ENCODE measurements around the gene TOLLIP.
"Not testable (repeated sequence)": the region's sequence is repeated elsewhere in the genome, so short reads cannot be mapped to it uniquely, and the experiment has no call there.

Gene TOLLIP

DNA sequence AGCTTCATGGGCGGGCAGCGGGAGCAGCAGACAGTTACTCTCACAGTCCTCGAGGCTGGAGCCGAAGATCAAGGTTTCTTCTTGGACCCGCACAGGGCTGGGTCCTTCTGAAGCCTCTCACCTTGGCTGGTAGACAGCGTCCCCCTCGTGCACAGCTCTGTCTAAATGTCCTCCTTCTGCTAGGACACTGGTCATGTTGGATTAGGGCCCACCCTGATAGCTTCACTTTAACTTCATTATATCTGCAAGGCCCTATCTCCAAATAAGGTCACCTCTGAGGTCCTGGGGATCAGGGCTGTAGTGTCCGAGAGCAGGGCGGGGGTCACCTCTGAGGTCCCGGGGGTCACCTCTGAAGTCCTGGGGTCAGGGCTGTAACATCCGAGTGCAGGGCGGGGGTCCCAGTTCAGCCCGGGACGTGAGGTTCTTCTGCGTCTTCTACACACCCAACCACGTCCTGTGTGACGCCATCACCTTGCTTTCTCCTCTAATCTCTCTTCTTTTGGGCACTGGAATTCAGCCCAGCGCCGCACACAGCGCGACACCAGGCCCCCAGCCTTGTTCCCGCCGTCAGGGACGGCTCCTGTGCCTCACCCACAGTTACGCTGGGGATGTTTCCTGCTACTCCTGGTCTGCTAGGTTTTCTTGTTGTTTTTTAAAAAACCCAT is 34.1 kb upstream of the TOLLIP start:
- DNase-seq = no peak

DNA sequence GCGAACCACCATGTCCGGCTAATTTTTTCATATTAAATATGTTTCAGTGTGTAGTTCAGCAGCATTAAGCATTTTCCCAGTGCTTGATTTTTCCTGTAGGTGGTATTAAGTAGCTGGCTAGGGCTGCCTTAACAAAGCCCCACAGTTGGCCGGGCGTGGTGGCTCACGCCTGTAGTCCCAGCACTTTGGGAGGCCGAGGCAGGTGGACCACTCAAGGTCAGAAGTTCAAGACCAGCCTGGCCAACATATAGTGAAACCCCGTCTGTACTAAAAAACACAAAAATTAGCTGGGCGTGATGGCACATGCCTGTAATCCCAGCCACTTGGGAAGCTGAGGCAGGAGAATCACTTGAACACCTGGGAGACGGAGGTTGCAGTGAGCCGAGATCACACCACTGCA is 33.5 kb upstream of the TOLLIP start:
- DNase-seq = no peak

DNA sequence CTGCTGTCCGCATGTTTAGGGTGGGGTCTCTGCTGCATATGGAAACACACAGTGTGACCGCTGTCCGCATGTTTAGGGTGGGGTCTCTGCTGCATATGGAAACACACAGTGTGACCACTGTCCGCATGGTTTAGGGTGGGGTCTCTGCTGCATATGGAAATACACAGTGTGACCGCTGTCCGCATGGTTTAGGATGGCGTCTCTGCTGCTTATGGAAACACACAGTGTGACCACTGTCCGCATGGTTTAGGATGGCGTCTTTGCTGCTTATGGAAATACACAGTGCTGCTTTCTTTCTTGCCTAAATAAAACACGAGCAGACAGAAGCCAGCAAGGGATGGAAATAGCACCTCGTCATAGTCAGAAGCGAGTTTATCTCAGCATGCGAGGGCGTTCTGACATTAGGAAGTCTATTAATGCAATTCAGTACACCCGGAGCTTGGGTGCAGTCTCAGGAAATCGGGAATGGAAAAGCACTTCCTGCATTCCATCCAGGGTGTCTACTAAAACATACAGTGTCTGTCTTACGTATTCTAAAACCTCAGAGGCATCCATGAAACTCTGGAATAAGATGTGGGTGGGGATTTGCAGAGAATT is 32.6 kb upstream of the TOLLIP start:
- no peak for DNase-seq

DNA sequence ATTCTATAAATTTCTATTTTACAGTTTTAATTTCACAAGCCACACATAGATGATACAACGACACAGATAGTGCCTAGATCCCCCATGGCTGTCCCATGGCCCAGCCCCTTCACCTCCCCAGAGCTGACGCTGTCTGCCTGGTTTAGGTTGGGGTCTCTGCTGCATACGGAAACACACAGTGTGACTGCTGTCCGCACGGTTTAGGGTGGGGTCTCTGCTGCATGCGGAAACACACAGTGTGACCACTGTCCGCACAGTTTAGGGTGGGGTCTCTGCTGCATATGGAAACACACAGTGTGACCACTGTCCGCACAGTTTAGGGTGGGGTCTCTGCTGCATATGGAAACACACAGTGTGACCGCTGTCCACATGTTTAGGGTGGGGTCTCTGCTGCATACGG is 31.8 kb upstream of the TOLLIP start:
- DNase-seq = not testable (repeated sequence)

DNA sequence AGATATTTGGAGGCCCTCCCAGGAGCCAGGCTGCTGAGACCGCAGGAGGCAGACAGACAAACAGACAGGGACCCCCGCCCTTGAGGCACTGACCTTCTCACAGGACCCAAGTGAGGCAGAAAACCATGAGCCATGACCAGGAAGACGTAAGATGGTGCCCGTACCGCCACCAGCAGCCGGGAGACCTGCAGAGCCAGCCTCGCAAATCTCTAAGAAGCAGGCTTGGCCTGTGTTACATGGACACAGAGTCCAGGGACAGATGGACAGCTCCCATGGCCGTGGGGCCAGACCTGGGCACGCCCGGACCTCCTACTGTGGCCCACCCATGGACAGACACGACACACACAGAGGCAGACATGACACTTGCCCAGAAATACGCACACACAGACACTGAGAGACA is 30.7 kb upstream of the TOLLIP start:
- DNase-seq = no peak

DNA sequence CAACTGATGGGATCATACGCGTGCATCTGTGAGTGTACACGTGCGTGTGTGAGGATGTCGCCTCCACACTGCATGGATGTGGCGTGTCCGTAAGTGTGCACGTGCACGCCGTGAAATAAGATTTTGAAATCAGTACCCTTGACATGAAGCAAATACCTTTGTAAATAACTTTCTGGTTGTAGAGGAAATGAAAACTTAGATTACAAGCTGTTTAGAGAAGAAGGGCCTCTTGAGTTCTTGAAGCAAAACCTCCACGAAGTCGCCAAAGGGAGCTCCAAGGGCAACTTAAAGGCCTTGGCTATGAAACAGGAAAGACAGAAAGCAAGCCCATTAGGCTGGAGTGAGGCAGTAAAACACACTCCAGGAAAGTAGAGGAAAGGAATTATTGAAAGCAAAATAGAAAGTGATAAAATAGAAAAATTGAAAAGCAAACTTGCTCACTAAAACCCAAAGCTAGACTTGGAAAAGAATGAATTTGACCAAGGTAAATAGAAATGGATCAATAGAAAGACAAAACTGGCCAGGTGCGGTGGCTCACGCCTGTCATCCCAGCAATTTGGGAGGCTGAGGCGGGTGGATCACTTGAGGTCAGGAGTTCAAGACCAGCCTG is 29.7 kb upstream of the TOLLIP start:
- DNase-seq = no peak

DNA sequence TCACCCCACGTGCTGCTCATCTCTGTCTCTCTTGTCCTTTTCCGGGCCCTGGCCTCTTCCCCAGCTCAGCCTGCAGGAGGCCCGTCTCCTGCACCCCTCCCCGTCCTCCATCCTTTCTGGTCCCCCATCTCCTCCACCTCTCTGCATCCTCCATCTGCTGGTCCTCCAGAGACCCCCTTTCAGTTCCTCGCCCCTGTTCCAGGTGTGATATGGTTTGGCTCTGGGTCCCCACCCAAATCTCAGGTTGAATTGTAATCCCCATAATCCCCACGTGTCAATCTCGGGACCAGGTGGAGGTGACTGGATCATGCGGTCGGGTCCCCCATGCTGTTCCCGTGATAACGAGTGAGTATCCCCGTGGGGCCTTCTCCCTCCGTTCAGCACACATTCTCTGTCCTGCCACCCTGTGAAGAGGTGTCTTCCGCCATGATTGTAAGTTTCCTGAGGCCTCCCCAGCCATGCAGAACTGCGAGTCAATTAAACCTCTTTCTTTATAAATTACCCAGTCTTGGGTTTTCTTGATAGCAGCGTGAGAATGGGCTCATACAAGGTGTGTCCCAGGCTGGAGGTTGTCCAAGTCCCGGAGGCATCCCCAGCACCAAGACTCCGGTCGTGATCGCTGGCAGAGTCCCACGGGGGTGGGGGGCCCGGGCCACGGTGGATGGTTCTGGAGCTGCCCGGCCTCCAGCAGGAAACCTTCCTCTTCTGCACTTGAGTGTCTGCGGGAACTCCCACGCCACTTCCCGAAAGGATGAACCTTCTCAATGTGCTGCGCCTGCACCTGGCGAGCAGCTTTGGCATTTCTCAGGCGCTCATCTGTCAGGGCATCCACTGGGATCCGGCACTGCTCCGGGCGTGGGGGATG is 29.0 kb upstream of the TOLLIP start:
- no peak for DNase-seq

DNA sequence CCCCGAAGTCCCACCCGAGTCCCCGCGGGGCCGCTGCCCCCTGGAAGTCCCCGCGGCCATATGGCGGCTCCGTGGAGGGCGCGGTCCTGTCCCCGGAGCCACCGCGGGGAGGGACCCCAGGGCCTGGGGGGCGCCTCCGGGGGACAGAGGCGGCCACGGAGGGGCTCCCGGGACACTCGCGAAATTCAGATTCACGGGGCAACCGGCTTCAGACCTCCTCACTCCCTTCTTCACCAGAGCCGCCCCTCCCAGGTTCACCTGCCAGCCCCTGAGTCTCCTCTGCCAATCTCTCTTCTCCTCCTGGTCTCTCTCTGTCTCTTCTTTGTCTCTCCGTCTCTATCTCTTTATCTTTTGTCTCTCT is 28.2 kb upstream of the TOLLIP start:
- DNase-seq = no peak

DNA sequence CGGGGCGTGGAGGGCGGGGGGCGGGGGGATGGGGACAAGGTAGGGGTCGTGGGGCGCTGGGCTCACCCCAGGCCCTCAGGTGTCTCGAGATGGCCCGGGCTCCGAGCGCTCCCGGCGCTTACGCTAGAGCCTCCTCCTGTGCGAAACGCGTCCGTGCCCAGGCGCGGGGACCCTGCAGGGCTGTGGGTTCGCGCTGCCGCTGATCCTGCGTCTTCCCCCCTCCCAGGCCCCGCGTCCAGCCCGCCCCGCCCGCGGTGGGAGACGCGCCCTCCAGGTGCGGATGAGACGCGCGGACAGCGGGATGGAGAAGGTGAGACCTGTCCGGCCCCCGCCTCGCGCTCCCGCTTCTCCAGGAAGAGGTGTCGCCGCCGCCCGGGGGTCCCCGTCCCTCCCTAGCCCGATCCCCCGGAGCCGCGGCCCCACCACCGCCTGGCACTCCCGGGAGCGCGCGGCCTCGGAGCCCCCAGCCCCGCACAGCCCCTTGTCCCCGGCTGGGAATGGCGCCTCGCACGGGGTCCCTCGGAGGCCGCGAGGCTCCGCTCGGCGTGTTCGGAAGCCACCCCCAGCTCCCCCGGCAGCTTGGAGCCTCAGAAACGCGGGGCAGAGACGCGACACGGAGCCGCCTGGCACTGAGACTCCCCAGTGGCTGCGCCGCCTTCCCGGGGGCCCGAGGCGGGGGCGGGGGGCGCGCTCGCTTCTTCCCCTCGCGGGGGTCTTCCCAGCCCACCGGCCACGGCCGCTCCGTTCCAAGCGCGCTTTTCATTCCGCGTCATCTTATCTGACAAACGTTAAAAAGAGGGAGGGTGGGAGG is 27.6 kb upstream of the TOLLIP start:
- peak in 1 of 2 experiments; percentile 22 for DNase-seq

DNA sequence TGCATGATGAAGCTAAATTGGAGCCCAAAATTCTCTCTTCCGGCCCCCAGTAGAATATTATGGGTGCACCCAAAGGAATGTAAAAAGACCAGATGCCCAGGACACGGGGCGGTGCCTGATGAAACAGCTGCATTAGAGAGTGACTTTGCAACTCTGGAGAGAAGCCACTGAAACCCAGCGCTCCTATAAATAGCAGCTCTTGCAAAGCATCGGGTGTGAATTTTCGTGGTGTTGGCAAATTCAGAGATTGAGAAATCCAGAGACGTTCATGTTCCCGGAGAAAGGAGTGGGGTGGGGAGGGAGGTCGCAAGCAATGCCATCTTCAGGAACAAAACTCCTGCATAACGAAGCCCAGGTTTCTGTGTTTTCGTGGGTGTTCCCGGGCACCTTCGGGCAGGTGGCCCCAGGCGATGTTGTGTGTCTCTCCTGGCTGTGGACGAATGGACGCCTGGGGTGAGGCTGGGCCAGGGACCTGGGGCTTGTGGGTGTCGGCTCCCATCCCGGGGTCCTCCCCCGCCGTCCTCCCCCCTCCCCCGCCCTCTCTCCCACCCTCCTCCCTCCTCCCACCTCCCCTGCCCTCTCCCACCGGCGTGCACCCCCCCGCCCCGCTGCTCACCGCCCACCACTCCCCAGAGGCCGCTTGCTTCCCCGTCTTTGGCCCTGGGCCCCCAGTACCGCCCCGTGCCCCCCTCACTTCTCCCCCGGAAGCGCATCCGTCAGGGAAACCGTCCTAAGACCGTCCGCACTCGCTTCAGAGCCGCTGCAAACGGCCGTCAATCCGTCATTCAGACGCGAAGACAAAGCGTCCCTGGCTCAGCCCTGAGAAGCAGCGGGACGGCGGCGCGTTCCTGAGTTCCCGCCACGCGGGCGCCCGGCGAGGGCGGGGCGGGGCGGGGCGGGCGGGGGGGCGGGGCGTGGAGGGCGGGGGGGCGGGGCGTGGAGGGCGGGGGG is 26.7 kb upstream of the TOLLIP start:
- DNase-seq = peak in 1 of 2 experiments; percentile 9

DNA sequence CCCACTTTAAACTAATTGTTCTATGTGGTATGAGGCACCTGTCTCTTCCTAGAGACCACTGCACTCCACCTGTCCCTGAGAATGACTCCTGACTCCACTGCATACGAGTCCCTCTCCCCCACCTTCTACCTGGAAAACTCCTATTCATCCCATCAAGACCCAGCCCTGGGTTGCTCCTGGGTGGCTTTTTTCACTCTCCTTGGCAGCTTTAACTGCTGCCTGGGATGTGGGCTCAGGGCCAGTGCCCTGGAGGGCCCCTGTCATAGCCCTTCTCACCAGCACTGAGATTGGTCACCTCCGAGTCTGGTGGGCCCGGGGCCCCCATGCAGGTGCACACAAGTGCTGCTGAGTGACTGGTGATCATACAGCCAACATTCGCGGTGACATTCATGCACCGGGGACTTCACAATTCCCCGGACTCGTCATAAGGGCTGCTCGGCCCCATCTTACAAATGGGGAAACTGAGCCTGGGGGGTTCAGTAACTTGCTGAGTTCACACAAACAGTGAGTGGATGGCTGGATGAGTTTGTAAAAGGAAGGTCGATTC is 25.9 kb upstream of the TOLLIP start:
- DNase-seq = no peak

DNA sequence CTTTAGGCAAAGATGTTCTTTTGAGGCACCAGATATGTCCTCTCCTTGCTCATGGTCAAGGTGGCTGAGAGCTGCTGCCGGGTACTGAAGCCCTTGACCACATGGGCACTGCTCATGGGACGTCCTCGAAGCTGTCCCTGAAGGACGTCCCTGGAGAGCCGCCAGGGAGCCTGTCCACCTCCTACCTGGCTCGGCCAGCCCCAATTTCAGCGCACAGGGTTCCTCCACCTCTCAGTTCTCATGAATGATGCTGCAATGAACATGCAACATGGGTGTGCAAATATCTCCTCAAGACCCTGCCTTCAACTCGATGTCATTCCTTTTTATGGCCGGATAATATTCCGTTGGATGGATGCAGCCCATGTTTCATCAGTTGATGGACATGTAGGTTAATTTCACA is 24.4 kb upstream of the TOLLIP start:
- DNase-seq = no peak

DNA sequence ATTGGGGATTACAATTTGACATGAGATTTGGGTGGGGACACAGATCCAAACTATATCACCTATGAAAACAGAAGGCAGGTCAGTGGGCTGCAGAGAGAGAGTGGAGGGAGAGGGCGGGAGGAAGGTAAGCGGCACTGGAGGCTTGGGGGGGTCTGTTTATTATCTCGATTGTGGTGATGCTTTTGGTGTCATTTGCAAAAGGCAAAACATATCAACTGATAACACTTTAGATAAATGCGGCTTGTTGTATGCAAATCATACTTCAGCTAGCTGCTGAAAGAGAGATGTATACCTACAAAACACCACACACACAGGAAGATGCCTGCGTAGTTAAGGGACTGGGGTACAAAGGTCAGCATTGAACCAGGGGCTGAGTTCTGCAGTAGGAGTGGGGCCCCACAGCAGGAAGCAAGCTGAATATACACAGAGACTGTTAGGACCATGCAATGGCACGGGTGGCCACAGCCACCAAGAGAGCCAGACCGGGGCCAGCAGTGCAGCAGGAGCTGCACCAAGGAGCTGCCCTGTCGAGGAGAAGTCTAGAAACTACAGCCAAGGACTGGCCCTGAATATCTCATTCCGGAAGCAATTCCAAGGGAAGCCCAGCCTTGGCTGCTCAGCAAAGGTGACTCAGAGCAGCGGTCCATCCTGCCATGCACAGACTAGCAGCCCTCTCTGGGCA is 23.8 kb upstream of the TOLLIP start:
- DNase-seq = no peak

DNA sequence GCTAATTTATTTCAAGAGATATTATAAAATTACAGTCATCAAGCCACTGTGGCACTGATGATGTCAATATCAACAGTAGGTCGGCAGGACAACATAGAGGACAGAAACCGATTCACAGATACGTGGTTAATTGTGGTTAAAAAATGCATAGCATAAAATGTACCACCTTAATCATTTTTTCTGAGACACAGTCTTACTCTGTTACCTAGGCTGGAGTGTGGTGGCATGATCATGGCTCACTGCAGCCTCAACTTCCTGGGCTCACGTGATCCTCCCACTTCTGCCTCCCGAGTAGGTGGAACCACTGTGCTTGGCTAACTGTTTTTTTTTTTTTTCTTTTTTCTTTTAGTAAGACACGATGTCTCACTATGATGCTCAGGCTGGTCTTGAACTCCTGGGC is 21.0 kb upstream of the TOLLIP start:
- DNase-seq = no peak

DNA sequence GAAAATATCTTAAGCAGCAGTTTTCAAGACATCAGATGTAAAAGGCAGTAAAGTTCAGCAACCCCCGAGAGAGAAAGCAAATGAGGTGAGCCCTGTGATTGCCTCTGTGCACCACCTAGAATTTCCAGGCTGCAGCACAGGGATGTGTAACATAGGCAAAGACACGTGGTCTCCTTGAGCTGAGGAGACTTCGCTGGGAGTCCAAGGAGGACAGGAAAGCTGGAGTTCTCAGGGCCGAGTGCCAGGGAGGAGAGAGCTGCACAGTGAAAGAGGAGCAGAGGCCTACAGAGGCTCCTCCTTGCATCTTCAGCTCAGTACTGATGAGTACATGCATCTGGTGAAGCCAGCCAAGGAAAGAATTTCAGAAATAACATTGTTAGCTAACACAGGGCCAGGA is 17.6 kb upstream of the TOLLIP start:
- DNase-seq = no peak

DNA sequence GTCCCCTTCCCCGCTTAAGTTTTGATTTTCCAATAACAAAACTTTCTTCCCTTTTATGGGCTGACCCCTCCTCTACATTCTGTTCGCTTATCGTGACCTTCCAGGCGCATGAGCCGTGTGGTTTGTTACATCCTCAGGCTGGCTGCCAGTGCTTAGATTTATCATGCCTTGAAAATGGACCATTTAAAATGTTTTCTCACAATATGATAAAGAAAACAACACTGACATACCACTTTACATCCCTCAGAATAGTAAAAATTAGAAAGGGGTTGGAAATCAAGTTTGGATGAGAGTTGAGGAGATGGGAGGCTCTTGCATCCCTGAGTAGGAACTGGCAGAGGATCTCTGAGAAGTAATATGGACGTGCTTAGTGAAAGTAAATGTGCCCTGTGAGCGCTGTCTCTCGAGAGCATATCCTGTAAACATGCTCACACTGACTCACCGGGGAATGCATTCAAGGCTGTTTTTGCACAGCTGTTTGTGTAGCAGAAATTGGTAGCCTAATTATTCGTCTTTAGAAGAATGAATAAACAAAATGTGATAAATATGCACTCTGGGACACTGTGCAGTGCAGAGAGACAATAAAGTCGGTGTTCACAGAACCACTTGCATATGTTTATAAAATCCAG is 17.1 kb upstream of the TOLLIP start:
- no peak for DNase-seq

DNA sequence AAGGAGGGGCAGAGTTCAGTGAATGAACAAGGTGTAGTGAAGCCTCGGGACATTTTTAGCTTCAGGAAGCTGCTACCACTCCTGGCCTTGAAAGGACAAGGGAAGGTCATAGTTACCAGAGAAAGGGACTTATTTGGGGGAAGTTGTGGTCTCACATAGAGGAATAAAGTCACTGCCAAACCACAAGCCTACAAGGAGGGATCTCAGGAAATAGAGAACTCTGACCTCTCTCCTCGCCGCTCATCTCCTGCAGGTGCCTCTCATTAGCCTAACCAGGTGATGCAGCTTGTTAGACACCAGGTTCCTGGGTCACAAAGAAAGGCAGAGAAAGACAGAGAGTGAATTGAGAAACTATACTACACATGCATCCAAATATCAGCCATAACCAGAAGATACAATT is 14.3 kb upstream of the TOLLIP start:
- DNase-seq = no peak

DNA sequence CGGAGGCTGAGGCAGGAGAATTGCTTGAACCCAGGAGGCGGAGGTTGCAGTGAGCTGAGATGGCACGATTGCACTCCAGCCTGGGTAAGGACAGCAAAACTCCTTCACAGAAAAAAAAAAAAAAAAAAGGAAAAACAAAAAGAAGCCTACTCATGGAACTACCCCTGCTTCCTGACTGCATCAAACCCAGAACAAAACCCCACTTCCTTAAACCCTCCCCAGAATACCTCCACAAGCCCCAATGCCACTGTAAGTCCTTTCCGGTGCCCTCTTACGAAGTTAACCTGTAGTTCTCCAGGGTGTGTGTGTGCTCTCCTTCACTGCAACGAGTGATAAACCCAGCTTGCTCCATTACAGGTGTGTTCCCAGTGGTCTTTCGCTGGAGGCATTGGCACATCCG is 8.6 kb upstream of the TOLLIP start:
- no peak for DNase-seq

DNA sequence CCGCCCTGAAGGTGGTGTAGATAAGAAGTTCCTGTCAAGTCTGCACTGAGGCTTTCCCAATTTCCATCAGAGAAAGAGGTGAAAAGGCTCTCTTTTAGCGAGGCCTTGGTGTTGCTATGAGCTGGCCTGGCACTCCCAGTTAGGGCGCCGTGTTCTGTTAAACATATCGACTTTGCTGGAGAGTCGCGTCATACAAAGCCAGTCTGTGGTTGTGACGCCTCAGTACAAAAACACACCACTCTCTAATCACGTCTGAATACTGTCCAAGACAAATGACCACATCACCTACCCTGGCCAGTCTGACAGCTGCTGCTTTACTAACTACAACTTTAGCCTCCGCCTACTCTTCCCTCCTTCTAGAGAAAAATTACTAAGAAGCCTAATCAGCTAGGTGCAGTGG is 8.0 kb upstream of the TOLLIP start:
- no peak for DNase-seq

DNA sequence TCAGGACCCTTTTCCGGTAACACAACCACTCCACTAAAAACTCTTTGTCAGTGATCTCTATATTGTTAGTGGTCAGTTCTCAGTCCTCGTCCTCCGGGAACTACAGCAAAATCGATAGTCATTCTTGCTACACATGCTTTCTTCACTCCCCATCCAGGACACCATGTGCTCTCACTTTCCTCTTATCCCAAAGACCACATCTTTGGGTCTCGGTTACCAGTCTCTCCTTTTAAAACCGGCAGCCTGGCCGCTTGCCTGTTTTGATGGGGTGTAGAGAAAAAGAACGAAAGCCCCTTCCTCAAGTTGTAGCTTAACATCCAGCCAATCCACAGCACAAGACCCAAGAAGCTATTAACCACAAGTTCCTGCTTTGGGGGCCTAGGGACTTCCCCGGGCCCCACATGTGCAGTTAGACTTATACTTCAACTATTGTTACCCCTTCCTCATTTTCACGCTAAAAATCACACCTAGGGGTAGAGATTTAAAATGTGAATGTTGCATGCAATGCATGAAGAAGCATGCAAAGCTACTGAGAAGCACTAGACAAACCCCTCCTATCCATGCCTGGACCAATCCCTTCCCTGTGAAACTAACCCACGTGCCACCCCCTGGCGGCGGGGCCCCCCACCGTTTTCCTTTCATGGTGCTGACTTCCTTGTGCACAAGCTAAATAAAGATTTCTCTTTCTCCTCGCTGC is 1.5 kb upstream of the TOLLIP start:
- no peak for DNase-seq

Data from NCI-H524 (cell line).